GM23338 (cell line): Measurements from ENCODE around the gene TBCEL. TPM values are rescaled to one million over a fixed set of nuclear protein-coding genes. Genes with fewer than 3 reads are reported as not detected.

Experiments
- ATAC-seq: fragments of 200-7000 bp; cut with Tn5 transposase; 3 replicates; pipeline ENCODE4 v1.9.1; 2020
- DNase-seq: peaks from one replicate; pipeline ENCODE4 v3.0.0-alpha.2; 2015; ENCODE audit warnings: low spot score
- H2AFZ ChIP-seq: fragments of 200-600 bp; sonication (generic); 2 replicates; pipeline ENCODE4 v1.8.0; 2016; ENCODE audit warnings: antibody characterized with exemption, mild to moderate bottlenecking, moderate library complexity
- H3F3A ChIP-seq: fragments of 200-600 bp; sonication (generic); replicated peaks from 2 replicates; pipeline ENCODE4 v1.8.0; 2017; ENCODE audit warnings: antibody characterized with exemption, mixed run types, low read depth
- H3K27ac ChIP-seq: fragments of 200-600 bp; sonication (generic); 2 replicates; pipeline ENCODE4 v1.6.1; 2016; ENCODE audit warnings: low read depth
- H3K27me3 ChIP-seq: fragments of 200-600 bp; sonication (generic); 2 replicates; pipeline ENCODE4 v1.8.0; 2016; ENCODE audit warnings: mild to moderate bottlenecking, mixed run types, moderate library complexity; ENCODE audit not compliant: insufficient read depth
- H3K36me3 ChIP-seq: fragments of 200-600 bp; sonication (generic); 2 replicates; pipeline ENCODE4 v1.8.0; 2016; ENCODE audit warnings: mild to moderate bottlenecking; ENCODE audit not compliant: insufficient read depth
- H3K4me1 ChIP-seq: fragments of 200-600 bp; sonication (generic); 2 replicates; pipeline ENCODE4 v1.8.0; 2016; ENCODE audit warnings: mild to moderate bottlenecking, moderate library complexity; ENCODE audit not compliant: insufficient read depth
- H3K4me2 ChIP-seq: fragments of 200-600 bp; sonication (generic); 2 replicates; pipeline ENCODE4 v1.7.1; 2017; ENCODE audit warnings: mixed run types
- H3K4me3 ChIP-seq: fragments of 200-600 bp; sonication (generic); 2 replicates; pipeline ENCODE4 v1.6.1; 2016; ENCODE audit warnings: mixed run types
- H3K79me2 ChIP-seq: fragments of 200-600 bp; sonication (generic); replicated peaks from 2 replicates; pipeline ENCODE4 v1.8.0; 2017; ENCODE audit warnings: mild to moderate bottlenecking; ENCODE audit not compliant: insufficient read depth
- H3K9me2 ChIP-seq: fragments of 200-600 bp; sonication (generic); 2 replicates; pipeline ENCODE4 v1.8.0; 2017; ENCODE audit not compliant: insufficient read depth
- H4K20me1 ChIP-seq: fragments of 200-600 bp; sonication (generic); replicated peaks from 2 replicates; pipeline ENCODE4 v1.8.0; 2017; ENCODE audit warnings: mild to moderate bottlenecking; ENCODE audit not compliant: insufficient read depth
- H3K27ac Mint-ChIP-seq: 2 replicates; pipeline ENCODE4 v1.8.0; 2020; ENCODE audit warnings: inconsistent platforms, mild to moderate bottlenecking, moderate library complexity, mixed read lengths
- H3K27me3 Mint-ChIP-seq: 3 replicates; pipeline ENCODE4 v1.8.0; 2022; ENCODE audit warnings: low read depth, mild to moderate bottlenecking, moderate library complexity, mixed read lengths, inconsistent platforms; ENCODE audit not compliant: insufficient read depth, poor library complexity
- H3K36me3 Mint-ChIP-seq: 3 replicates; pipeline ENCODE4 v1.8.0; 2021; ENCODE audit warnings: low read depth, mild to moderate bottlenecking, inconsistent platforms, moderate library complexity, mixed read lengths
- H3K4me1 Mint-ChIP-seq: 3 replicates; pipeline ENCODE4 v1.8.0; 2020; ENCODE audit warnings: mild to moderate bottlenecking, inconsistent platforms, mixed read lengths
- H3K4me3 Mint-ChIP-seq: 3 replicates; pipeline ENCODE4 v1.8.0; 2021; ENCODE audit warnings: moderate library complexity, mild to moderate bottlenecking, inconsistent platforms, mixed read lengths
- H3K9me3 Mint-ChIP-seq: 3 replicates; pipeline ENCODE4 v1.8.0; 2020; ENCODE audit warnings: moderate library complexity, mild to moderate bottlenecking, inconsistent platforms, mixed read lengths
- ETS1 ChIP-seq: IDR thresholded peaks from 2 replicates; pipeline ENCODE4 v1.6.1; 2016; ENCODE audit warnings: antibody characterized with exemption
- ZNF462 ChIP-seq: fragments of 250-450 bp; sonication (Bioruptor Pico); IDR thresholded peaks from 2 replicates; pipeline ENCODE4 v1.5.0; 2020; ENCODE audit warnings: mild to moderate bottlenecking, moderate library complexity
- polyA plus RNA-seq: library from polyadenylated mRNA; unstranded; fragments of >200 nt; fragmentation: Nextera tagmentation; extraction: Ambion mirVana; gene quantifications from 2 replicates; pipeline ENCODE4 v1.2.1, GENCODE V29; 2016
- total RNA-seq: library from RNA; depleted of rRNA; stranded (reverse); fragments of >200 nt; shearing (Covaris generic); gene quantifications from 2 replicates; pipeline ENCODE4 v1.2.3, GENCODE V29; 2014

TBCEL gene
- total and polyA plus RNA-seq, 2 experiments from 2014 or later: 5.4 to 16.2 TPM

- H3F3A ChIP-seq: no peaks in the 10 kb centered on the region
- ATAC-seq (peak; percentile 100), DNase-seq (peak; percentile 56)
- H4K20me1 ChIP-seq: no peaks in the 10 kb centered on the region
- H3K36me3 ChIP-seq: peaks cover 3% of the 10 kb centered on the region; the same call in 1 of the 2 replicates
- no peak overlapping the region for H3K4me3 ChIP-seq
- peak overlapping the region; percentile 78 for H3K27ac ChIP-seq
- Mint-ChIP-seq H3K36me3 (peaks cover 30% of the 10 kb centered on the region), H3K4me1 (peaks cover 14% of the 10 kb centered on the region), H3K27ac (peak overlapping the region; percentile 97), H3K9me3 (peaks cover 4% of the 10 kb centered on the region; the same call in 1 of the 3 replicates), H3K4me3 (no peak overlapping the region; the same call in 2 of the 3 replicates), H3K27me3 (no peaks in the 10 kb centered on the region)
- no peaks in the 10 kb centered on the region for H3K79me2 ChIP-seq
- no peak overlapping the region for H3K4me2 ChIP-seq
- H3K4me1 ChIP-seq: peaks cover 8% of the 10 kb centered on the region
- no peaks in the 10 kb centered on the region for H3K27me3 ChIP-seq
- H2AFZ ChIP-seq: no peak overlapping the region
- TF ChIP-seq ZNF462 (peak; percentile 77), ETS1 (no peak)
- H3K9me2 ChIP-seq: no peaks in the 10 kb centered on the region
Measured at GRCh38 chr11:121071846-121072450, 48.0 kb downstream of the TBCEL start.

GRCh38 chr11:121081321-121081720, 57.4 kb downstream of the TBCEL start:
- Mint-ChIP-seq H3K36me3 (no peaks in the 10 kb centered on the region; the same call in 2 of the 3 replicates), H3K4me3 (no peak overlapping the region), H3K27me3 (no peaks in the 10 kb centered on the region), H3K27ac (no peak overlapping the region), H3K4me1 (no peaks in the 10 kb centered on the region), H3K9me3 (no peaks in the 10 kb centered on the region)
- no peak overlapping the region for H2AFZ ChIP-seq
- ATAC-seq (no peak), DNase-seq (no peak)
- no peaks in the 10 kb centered on the region for H3K27me3 ChIP-seq
- no peaks in the 10 kb centered on the region for H3K79me2 ChIP-seq
- no peaks in the 10 kb centered on the region for H3K36me3 ChIP-seq
- H3K4me1 ChIP-seq: no peaks in the 10 kb centered on the region
- H3K4me3 ChIP-seq: no peak overlapping the region
- no peaks in the 10 kb centered on the region for H3K9me2 ChIP-seq
- H4K20me1 ChIP-seq: no peaks in the 10 kb centered on the region; the same call in 1 of the 2 replicates
- H3K4me2 ChIP-seq: no peak overlapping the region
- no peaks in the 10 kb centered on the region for H3F3A ChIP-seq
- H3K27ac ChIP-seq: no peak overlapping the region
- no peak for TF ChIP-seq ETS1
